ENCODE results near the gene EPB41L1.
"Not testable (repeated sequence)": the region's sequence is repeated elsewhere in the genome, so short reads cannot be mapped to it uniquely, and the experiment has no call there.

The EPB41L1 gene

DNA sequence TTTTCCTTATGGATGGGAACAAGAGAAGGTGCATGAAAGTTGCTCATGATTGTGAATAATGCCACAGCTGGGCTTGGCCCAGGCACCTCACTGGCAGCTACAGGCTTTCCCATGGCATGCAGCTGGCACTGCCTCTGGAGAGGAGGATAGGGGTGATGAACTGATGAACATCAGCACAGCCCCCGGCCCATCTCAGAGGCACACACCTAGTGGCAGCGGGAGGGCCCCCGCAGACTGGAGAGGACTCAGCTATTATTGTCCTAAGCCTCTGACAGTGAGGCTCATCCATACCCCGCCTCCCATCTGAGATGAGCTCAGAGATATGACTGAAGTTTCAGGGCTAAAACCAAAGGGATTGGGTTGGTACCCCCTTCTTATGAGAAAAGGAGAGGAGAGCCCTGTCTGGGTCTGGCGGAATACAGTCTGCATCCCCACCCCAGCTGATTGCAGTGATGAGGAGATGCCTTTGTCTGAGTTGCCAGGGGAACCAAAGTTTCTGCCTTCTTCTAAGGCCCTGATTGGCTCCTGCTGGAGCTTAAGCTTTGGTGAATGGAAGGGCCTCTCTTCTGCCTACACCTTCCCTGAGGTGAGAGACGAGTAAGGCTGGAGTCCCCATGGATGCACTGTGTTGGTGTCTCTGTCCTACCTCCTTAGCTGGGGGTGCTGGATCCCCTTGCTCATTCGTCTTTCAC lies 27.6 kb upstream of the EPB41L1 start:
- DNase-seq: no peak

DNA sequence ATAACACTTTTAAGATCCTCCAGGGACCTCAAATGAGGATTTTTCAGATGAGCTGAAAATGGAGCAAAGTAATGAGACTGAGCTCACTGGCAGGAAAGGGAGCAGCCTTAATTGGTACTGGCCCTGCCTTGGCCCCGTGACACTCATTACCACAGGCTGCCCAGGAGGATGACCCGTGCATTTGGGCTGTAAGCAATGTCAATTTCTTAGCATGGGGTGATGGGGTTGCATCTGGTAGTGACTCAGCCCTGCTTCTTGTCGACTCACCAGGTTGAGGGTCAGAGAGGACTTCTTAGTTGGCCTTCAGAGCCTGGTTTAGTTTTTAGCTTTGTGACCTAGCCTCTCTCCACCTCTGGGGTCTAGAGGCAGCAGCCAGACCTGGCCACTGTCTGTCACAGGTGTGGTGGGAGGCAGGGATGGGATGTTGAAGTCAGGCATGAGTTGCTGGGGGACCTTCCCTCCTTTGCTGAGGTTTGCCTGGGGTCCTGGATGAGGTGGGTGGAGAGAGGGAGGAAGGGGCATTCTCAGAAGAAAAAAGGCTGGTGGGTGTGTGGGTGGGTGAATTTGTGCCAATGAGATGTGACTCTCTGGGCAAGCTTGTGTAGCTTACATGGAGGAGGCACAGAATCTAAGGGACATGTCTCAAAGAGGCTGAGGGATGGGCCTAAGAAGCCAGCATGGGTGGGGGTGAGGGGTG lies 25.9 kb upstream of the EPB41L1 start:
- no peak for DNase-seq

DNA sequence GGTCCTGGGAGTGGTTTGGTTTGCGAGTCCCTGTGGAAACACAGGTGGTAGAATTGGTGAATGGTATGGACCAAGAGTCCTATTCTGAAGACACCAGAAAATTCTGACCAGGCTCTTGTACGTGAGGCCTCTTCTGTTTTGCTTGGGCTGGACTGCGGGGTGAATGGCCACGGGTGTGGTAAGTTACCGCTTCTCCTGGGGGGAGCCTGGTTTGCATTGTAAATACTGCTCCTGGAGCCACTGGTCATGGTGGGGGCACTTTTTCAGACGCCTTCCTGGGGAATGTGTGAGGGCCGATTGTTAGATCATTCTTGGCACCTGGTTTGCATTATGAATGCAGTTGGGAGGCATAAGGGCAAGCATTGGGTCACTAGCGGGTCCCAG lies 25.4 kb upstream of the EPB41L1 start:
- no peak for DNase-seq

DNA sequence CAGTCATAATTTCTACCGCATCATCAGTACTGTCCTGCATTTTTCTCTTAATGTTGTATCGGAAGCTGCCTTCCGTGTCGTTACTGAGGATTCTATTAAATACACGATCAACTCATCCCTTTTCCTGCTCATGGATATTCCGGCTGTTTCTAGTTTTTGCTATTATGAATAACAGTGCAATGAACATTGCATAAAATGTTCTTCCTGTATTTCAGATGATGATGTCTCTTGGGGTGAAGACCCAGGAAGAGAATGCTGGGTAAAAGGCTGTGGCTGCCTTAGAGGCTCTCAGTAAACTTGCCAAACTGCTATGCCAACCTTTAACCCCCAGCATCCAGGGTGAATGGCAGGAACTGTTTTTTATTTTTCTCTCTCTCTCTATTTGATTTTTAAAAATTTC lies 24.1 kb upstream of the EPB41L1 start:
- DNase-seq: no peak

DNA sequence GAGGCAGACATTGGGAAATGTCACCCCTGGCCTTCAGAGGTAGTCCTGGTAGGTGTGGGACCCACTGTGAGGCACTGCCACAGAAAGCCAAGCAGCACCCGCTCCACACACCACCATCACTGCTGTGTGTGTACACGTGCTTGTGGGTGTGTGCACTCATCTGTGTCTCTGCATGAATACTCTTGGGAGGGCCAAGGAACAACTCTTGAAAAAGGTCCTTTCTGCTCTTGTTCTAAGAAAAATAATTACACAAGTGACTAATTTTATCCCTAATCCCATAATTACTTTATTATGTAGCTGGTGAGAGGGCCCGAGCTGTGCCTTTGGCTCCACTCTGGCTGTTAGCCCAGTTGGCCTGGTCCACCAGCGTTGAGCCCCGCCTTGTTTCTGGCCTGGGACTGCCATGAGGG lies 21.7 kb upstream of the EPB41L1 start:
- no peak for DNase-seq

DNA sequence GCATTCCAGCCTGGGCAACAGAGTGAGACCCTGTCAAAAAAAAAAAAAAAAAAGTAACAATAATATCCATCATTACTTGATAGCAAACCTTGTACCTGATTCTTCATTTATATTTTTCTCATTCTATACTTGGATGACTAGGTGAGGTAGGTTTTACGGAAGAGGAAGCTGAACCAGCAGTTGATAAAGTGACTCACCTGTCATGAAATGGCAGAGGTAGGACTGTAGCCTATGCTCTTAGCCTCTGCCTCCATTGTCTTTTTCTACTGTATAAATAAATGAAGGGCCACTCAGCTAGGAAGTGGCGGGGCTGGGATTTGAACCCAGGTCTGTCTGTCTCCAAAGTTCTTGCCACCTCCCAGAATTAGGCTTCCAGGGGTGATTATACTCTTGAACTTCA lies 20.7 kb upstream of the EPB41L1 start:
- no peak for DNase-seq

DNA sequence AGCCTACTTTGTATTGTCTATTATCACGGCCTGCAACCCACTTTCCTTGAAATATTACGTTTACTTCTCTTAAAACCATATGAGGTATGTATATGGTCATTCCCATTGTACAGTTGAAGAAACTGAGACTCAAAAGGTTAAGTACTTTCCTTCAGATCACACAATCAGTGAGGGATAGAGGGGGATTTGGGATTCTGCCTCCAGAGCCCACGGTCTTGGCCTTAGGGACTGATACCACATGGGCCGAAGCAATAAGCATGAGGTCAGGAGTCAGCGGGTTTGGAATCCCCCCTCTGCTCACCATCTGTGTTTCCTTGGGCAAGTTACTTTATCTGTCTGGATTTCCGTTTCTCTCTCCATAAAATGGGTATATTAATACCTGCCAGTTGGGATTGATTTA lies 19.4 kb upstream of the EPB41L1 start:
- no peak for DNase-seq

DNA sequence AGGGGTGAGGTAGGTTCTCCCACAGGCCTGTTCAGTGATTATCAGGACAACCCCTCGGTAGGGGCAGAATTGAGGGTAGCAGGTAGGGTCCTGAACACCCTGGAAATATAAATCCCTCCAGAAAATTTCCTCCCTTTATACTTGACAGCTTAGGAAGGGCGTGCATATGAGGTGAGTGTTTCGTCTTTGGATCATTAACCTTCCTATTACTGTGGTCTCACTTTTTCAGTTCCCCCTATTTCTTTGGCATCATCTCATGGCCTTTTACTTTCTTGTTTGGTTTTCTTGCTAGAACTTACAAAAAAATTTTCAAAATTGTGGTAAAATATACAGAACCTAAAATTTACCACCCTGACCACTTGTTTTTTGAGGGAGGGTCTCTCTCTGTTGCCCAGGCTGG lies 18.7 kb upstream of the EPB41L1 start:
- no peak for DNase-seq

DNA sequence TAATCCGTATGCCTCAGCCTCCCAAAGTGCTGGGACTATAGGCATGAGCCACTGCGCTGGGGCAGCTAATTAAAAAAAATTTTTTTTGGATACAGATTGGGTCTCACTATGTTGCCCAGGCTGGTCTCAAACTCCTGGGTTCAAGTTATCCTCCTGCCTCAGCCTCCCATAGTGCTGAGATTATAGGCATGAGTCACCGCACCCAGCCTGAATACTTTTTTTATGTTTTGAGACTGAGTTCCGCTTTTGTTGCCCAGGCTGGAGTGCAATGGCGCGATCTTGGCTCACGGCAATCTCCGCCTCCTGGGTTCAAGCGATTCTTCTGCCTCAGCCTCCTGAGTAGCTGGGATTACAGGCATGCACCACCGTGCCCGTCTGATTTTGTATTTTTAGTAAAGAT lies 17.2 kb upstream of the EPB41L1 start:
- not testable (repeated sequence) for DNase-seq

DNA sequence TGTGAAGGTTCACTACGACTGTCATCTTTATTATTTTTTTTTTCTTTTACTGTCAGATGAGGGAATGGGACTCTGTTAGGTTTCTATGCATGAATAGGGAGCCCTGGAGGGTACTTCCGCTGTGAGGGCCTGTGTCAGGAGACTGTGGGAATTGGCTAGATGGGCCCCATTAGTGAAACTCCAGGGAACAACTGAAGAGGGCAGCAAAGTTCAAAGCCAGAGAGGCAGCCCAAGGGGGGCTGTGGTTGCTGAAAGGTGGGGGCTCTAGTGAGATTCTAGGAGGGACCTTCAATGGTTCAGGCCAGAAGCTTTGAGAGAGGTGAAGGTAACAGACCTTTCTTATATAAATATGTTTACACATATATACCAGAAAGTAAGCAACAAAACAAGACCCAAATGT lies 13.2 kb upstream of the EPB41L1 start:
- no peak for DNase-seq

DNA sequence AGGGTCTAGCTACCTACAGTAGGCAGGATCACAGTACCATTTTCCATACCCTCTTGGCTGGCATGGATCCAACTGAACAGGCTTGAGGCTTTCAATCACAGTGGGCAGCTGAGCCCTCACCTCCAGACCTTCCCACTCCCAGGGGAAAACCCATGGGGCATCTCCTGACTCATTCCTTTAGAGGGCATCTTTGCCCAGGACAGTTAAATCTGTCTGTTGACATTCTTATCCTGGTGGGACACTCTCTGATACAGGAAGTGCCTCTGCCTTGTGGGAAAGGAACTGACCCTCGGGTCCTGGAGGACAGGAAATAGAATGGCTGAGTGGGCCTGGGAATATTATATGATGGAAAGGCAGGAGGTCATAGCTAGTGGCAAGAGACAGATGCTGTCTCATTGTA lies 10.2 kb upstream of the EPB41L1 start:
- DNase-seq: no peak

DNA sequence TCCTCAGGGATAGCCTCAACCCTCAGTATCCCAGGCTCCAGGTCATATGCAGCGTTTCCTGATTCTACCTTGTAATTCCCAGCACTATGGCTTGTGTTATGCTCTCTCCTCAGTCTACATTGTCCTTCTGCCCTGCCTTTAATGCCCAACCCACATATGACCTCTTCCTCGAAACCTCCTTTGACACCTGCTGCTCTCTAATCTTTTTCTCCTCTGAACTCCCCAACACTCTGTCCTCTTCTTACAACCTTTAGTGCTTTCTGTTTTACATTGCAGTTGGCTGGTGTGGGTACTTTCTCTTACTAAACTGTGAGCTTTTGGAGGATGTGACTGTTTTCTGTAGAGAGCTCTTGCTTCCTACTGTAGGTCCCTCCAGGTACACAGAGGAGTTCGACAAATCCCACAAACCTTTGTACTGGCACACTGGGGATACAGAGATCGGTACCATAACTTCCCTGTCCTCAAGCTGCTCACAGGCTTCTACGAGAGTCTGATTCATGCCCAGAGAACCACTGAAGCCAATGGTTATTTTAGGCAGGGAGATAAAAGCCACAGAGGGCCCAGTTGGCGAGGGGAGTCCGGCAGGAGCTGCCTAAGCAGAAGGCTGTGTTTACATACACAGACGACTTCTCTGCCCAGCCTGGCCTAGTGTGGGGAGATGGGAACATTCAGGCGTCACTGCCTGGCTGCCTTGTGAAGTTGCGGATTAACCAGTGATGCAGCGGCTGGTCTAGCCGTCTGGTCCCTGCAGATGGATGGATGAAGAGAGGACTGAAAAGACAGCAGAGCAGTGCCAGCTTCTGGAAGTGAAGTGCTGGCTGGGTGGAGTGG lies 8.4 kb upstream of the EPB41L1 start:
- no peak for DNase-seq

DNA sequence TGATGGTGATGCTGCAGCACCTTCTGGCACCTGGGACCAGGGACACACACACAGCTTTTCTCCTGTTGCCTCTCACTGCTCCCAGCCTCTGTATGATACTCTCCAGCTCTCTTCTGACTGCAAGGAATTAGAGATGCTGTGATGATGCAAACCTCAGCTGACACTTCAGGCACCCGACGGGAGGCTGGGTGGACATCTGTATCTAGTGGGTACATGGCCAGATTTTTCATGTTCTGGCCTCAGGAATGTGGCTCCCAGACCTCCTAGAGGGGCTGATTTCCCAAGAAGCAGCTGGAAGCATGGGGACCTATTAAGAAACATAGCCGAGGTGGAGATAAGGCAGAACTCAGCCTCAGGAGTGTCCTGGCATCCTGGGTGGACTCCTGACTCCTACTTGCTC lies 6.8 kb upstream of the EPB41L1 start:
- no peak for DNase-seq

DNA sequence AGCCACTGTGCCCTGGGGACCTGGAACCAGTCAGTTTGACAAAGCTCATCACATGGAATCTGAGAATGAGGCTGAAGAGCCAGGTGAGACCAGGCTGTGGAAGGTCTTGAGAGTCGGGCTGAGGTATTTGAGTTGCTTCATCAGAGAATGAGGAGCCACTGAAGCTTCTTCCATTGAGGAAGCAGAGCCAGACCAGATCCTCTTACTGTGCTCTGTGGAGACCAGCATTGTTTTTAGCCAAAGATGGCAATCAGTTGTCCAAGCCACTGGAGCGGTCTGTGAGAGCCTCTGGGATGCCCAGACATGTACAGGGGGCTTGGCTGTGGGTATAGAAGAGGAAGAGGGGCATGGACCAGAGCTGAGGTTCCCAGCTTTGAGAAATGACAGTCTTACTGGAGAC lies 6.1 kb upstream of the EPB41L1 start:
- DNase-seq: no peak

DNA sequence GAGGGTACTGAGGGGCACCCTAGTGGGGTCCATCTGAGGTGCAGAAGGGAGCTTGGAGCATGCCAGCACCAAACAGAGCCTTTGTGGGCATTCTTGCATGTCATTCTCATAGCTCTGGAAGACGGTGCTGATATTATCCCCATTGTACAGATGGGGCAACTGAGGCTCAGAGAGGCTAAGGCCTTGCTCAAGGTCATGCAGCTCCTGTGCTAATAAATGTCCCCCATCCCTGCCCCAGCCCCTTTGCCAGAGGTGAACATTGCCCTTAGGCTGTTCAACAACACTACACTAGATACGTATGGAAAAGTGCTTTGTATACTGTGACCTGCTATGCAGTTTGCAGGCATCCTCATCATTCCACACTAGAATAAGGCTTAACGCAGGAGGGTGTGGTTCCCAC lies 5.5 kb upstream of the EPB41L1 start:
- DNase-seq: no peak

DNA sequence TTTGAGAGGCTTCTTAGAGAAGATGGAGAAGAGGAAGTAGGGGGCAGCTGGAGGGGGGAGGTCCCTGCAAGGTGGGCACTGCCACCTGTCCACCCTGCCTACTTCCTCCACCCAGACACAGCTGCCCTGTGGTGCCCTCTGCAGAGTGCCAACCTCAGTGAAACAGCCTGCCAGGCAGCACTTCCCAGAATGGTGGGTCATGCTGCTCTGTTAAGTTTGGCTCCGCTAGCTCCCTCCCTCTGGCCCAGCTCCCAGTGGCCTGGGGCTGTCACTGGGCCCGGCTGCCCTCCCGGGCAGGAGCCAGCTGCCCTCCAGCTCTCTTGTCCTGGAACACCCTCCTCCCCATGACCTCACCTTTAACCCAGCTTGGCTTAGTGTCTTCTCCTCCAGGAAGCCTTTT lies 5.1 kb upstream of the EPB41L1 start:
- no peak for DNase-seq

DNA sequence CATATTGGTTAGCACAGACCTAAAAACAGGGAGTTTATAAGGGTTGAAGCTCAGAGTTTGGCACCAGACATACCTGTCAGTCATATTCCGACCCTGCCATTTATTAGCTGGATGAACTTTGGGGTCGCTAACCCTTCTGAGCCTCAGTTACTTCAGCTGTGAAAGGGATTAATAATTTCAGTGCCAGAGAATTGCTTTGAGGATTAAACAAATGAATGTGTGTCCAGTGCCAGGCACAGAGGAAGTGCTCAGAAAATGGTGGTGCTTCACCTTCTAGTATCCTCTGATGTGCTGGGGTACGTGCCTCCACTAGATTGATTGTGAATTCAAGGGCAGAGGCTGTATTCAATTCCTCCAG lies 4.1 kb upstream of the EPB41L1 start:
- no peak for DNase-seq

DNA sequence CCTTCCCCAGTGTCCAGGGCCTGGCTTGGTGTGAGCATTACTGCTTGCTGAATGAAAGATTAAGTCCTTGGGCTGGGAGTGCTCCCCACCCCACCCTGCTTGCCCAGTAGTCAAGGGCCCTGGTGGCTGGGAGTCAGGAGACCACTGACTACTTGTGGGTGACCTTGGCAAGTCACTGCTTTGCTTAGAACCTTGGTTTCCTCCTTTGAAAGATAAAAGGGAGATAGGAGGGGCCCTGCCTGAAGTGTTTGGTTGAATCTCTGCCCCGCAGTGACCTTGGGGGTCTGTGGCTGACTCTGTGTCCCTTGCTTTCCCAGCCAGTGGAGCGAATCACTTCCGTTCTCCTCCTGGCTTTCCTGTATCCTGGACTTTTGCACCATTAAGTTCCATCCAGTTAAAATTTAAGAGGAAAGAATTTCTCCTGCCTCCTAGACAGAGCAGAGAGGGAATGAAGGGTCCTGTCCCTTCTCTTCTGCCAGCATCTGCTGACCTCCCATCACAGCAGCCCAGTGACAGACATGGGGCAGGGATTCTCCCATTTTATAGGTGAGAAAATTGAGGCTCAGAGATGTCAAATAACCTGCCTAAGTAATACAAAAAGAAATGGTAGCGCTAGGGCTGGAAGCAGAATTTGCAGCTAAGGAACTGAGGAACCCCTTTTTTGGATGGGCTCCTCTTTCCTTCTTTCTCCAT lies 3.5 kb upstream of the EPB41L1 start:
- DNase-seq: no peak

DNA sequence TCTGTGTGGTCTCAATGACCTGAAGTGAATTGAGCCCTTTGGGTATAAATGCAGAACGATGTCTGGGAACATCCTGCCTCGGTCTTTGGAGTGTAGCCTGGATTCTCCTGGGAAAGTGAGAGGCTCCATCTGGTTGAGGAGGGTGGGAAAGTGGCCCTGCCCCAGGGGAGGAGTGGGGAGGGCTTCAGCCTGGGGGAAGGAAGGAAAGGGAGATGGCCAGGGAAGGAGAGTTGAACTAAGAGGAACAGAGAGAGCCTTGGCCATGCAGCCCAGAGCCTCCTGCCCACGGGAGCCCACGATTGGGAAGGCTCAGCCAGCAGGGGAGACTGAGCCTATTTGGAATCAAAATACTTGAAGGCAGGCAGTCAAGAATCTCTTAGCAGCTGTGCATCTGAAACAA lies 2.3 kb upstream of the EPB41L1 start:
- DNase-seq: no peak

DNA sequence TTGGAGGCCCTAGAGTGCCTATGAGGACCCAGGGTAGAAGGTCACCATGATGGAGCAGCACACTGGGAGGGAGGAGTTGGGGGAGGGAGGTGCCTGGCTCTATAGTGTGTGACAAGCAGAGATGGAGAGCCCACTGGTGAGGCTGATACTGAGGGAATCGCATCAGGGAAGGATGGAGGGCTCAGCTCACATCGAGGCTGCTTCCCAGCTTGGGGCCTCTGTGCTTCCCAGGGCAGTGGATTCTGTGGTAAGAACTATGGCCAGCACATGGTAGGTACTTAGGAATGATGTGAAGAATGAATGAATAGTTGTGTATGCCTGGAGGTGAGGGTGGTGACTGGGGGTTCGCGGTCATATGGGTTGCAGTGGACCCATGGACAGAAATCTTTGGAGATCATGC lies 1.3 kb upstream of the EPB41L1 start:
- DNase-seq: no peak

DNA sequence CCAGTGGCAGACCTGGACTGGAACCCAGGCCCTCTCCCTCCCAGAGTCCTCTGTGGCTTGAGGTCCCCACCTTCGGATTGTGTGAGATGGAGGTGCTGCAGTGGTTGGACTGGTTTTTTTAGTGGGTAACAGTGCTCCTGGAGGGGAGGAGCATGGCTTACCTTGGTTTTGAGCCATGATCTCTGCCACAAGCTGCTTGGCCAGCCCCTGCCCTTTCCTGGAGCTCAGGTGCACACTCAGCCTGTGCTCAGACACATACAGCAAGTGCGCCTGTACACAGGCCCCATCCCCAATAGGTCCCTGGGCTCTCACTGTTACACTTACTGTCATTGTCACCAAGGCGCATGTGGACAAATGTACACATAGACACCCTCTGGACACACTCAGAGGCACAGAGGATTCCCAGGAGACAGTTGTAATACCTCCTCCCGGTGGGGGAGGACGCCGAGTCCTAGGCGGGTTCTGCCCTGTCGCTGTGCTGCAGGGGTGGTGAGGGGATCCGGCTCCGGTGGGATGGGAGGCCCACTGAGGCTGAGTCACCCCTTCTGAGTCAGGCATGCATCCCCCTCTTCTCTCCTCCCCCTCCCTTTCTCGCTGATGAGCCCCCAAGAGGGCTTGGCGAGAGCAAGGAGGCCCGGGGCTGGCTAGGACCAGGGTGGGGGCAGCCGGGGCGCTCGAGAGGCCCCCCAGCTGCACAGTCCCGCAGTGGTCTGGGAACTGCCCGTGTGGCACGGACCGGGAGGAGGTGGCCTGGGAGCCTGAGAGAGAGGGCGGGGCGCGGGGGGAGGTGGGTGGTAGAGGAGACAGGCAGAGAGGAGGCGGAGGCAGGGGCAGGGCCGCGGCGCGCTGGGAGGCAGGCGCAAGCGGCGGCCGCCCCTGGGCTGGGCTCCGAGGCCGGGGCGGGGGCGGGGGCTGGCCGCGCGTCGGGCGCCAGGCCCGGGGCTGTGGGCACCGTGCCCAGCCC lies 522 bp upstream of the EPB41L1 start:
- peak; percentile 33 to 45 for DNase-seq

DNA sequence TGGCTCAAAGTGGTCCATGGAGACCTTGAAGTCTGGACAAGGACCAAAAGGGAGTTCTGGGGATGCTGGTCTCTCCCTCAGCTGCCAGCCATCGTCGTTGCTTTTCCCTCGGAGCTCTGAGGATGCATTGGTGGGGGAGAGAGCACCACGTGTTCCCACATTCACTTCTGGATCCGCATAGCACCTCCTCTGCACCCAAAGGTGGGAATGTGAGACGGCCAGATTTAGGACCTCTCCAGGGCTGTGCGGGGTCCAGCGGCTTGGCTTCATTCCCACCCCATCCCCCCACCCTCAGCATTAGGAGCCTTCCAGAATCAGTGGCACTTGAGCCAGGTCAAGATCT lies 1.1 kb downstream of the EPB41L1 start:
- no peak for DNase-seq

DNA sequence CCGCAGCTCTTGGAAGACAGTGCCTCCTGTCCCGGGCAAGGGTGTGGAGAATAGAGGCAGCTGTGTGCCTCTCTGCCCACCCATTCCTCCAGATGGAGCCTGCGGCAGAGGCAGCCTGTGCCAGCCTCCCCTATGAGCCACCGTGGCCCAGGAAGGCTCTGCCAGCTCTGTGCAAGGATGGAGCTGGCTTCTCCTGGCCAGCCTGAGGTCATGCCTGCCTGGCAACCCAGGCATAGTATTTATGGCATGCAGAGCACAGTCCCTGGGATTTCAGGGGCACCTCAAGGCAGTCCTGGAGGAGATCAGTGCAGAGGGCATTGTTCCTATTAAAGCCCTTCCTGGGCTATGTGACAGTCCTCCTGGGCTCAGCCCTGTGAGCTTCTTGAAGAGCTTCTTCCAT lies 1.5 kb downstream of the EPB41L1 start:
- no peak for DNase-seq
